Fibroblast of mammary gland (primary cell): ENCODE results near the gene GARNL3.

ENCODE experiments used
- DNase-seq: peaks from one replicate; pipeline ENCODE4 v3.0.0-alpha.2; 2010; ENCODE audit warnings: low read depth
- H3K4me3 ChIP-seq: 2 replicates; pipeline ENCODE4 v1.5.1; 2011; ENCODE audit warnings: low read depth, mild to moderate bottlenecking, low read length, moderate library complexity; ENCODE audit not compliant: control insufficient read depth
- TF ChIP-seq, protein P1 (sequence below): conservative IDR thresholded peaks from 2 replicates; pipeline ENCODE4 v1.5.1; 2011; ENCODE audit warnings: low read depth, low read length, inconsistent platforms; ENCODE audit not compliant: control insufficient read depth, insufficient read depth

Gene GARNL3

DNA sequence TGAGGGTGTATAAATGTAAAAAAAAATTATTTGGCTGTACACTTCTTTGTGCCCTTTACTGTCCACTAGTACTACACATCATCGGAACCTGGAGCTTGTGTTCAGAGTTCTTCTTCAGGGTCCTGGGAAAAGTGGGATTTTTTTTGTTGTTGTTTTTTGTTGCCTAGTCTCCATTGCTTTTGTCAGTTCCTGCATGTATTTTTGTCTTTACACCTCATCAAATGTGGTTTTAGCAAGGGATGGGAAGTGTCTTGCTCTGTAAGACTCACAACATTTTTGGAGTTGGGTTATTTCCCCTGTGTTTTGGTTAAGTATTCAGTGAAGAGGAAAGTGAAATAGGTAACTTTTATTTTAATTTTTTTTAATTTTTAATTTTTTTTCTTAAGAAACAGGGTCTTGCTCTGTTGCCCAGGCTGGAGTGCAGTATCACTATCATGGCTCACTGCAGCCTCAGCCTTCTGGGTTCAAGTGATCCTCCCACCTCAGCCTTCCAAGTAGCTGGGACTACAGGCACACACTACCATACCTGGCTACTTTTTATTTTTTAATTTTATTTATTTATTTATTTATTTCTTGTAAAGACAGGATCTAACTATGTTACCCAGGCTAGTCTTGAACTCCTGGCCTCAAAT is 40.7 kb downstream of the GARNL3 start:
- DNase-seq = no peak
- H3K4me3 ChIP-seq = no peak overlapping the region
- TF ChIP-seq, protein P1, sequence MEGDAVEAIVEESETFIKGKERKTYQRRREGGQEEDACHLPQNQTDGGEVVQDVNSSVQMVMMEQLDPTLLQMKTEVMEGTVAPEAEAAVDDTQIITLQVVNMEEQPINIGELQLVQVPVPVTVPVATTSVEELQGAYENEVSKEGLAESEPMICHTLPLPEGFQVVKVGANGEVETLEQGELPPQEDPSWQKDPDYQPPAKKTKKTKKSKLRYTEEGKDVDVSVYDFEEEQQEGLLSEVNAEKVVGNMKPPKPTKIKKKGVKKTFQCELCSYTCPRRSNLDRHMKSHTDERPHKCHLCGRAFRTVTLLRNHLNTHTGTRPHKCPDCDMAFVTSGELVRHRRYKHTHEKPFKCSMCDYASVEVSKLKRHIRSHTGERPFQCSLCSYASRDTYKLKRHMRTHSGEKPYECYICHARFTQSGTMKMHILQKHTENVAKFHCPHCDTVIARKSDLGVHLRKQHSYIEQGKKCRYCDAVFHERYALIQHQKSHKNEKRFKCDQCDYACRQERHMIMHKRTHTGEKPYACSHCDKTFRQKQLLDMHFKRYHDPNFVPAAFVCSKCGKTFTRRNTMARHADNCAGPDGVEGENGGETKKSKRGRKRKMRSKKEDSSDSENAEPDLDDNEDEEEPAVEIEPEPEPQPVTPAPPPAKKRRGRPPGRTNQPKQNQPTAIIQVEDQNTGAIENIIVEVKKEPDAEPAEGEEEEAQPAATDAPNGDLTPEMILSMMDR = no peak

DNA sequence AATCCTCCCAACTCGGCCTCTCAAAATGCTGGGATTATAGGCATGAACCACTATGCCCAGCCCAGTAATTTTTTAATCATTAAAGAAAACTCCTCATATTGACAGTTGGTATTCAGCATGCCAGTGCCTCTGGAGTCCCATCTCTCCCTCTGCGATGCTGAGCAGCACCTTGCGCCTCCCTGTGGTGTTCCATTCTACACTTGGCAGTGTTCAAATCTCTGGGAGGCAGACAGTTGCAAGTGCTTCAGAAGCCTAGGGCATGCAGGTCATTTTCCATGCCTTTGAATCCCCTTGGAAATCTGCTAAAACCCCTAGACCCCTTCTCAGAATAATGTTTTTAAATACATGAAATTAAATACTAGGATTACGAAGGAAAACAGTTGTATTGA is 41.3 kb downstream of the GARNL3 start:
- TF ChIP-seq, protein P1 = no peak
- no peak for DNase-seq
- H3K4me3 ChIP-seq = no peak overlapping the region

DNA sequence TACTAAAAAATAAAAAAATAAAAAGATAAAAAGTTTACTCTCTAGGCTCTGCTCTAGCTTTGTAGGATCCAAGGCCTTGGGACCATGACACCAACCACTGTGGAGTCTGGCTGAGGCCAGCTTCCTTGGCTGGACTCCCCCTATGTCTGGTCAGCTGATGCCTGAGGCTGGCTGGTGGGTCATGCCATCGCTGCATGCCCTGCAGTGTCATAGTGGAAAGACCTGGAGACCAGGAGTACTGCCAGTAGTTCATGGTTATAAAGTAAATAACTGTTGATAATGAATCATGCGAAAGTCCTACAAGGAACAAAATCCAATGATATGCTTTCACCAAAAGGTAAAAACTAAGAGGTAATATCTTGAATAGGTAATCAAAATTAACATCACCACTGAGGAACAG is 43.2 kb downstream of the GARNL3 start:
- H3K4me3 ChIP-seq = no peak overlapping the region
- TF ChIP-seq, protein P1 = no peak
- DNase-seq = no peak

DNA sequence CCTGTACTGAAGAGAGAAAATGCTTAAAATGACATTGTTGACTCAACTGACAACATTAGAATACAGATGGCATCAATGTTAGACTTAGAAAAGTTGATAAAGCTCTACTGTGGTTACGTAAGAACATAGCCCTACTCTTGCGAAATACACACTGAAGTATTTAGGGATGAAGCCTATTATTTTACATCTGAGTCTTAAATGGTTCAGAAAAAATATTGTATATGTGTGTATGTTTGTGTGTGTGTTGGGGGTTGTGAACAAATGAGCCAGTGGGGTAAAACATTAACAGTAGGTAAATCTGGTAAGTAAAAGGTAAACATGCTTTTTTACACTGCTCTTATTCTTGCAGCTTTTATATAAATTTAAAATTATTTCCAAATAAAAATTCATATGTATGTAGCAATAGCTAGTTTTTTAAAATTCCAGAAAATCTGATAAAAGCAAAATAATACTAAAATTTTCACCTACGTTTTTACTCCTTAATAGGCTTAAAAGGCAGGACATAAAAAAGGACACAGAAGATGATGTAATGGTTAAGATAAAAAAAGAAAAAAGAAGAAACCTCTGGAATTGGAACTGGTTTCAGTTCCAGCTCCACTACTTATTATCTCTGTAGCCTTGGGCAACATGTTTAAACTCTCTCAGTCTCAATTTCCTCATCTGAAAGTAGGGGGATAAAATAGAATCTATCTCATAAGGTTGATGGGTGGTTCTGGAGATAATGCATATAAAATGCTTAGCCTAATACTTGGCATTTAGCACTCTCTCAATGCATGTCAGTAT is 44.3 kb downstream of the GARNL3 start:
- TF ChIP-seq, protein P1 = no peak
- H3K4me3 ChIP-seq = no peak overlapping the region
- peak; percentile 67 for DNase-seq

DNA sequence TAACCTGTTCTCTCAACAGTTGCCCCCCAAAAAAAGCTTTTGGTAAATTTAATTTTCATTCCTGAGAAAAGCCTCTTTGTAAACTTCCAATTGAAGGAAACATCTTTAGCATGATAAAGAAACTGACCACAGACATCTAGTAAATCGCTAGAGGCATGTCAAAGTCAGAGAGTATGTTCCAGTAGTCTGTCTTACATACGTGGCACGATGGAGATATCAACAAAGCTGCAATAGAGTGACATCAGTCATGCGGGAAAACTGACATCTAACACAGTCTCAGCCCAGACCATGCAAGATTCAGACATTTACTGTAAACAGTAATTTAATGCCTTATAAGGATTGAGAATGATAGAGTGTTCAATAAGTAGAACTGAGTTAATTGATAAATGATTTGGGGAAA is 45.1 kb downstream of the GARNL3 start:
- no peak for DNase-seq
- H3K4me3 ChIP-seq = no peak overlapping the region
- TF ChIP-seq, protein P1 = no peak

DNA sequence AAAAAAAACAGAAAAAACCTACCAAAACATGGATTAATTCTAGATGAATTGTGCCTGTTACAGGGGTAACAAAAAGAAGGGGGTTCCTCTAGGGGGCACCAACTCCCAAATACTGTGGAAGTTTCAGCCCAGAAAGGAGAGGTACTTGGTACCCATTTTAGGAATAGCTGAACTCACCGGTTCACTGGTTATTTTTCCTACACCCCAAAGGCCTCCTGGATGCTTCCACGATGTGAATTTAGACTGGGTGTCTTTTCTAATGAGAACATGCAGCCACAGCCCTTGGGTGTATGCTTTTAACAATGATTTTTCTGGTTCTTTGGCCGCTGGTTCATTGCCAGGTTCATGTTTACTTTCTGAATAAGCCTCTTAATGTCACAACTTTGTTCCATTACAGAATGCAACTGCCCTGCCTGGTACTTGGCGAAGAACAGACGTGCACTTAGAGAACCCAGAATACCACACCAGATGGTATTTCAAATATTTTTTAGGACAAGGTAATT is 46.7 kb downstream of the GARNL3 start:
- TF ChIP-seq, protein P1 = peak; percentile 63
- DNase-seq = peak; percentile 71
- H3K4me3 ChIP-seq = no peak overlapping the region
